Measurements from ENCODE around the gene NTF3.

NTF3 gene

DNA sequence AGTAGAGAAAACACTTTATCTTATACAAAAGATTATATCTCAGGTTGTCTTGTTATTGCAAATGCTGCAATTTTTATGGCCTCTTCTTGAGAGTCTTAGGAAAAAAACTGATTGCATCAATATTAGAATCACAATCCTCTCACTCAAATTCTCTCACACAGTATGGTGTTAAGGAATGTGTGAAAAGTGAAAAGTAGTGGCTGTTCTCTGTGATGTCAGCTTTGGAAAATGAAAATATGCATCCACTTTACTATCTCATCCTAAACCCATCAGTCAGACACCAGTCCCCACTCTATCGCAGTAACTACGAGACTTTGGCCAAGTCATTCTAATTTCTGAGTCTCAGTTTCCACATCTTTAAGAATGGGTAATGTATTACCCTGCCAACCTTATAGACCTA lies 32.6 kb upstream of the NTF3 start:
- TF ChIP-seq POLR2AphosphoS5 (IDR thresholded peaks at IDR 0.05; ENCODE audit: low read depth, low read length) (no peak), TAF1 (IDR thresholded peaks at IDR 0.05; ENCODE audit: borderline replicate concordance, insufficient read depth, low read length) (no peak), SIN3A (IDR thresholded peaks at IDR 0.05; ENCODE audit: borderline replicate concordance, insufficient read depth, low read length) (no peak), FOXP2 (optimal IDR thresholded peaks at IDR 0.05; ENCODE audit: borderline replicate concordance, extremely low read depth, extremely low read length, insufficient read depth) (no peak)
- TF ChIP-seq, protein P1, sequence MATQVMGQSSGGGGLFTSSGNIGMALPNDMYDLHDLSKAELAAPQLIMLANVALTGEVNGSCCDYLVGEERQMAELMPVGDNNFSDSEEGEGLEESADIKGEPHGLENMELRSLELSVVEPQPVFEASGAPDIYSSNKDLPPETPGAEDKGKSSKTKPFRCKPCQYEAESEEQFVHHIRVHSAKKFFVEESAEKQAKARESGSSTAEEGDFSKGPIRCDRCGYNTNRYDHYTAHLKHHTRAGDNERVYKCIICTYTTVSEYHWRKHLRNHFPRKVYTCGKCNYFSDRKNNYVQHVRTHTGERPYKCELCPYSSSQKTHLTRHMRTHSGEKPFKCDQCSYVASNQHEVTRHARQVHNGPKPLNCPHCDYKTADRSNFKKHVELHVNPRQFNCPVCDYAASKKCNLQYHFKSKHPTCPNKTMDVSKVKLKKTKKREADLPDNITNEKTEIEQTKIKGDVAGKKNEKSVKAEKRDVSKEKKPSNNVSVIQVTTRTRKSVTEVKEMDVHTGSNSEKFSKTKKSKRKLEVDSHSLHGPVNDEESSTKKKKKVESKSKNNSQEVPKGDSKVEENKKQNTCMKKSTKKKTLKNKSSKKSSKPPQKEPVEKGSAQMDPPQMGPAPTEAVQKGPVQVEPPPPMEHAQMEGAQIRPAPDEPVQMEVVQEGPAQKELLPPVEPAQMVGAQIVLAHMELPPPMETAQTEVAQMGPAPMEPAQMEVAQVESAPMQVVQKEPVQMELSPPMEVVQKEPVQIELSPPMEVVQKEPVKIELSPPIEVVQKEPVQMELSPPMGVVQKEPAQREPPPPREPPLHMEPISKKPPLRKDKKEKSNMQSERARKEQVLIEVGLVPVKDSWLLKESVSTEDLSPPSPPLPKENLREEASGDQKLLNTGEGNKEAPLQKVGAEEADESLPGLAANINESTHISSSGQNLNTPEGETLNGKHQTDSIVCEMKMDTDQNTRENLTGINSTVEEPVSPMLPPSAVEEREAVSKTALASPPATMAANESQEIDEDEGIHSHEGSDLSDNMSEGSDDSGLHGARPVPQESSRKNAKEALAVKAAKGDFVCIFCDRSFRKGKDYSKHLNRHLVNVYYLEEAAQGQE (IDR thresholded peaks at IDR 0.05; ENCODE audit: insufficient read depth in 1 of 2, low read depth in 2 of 2, low read length in 2 of 2) = no peak

DNA sequence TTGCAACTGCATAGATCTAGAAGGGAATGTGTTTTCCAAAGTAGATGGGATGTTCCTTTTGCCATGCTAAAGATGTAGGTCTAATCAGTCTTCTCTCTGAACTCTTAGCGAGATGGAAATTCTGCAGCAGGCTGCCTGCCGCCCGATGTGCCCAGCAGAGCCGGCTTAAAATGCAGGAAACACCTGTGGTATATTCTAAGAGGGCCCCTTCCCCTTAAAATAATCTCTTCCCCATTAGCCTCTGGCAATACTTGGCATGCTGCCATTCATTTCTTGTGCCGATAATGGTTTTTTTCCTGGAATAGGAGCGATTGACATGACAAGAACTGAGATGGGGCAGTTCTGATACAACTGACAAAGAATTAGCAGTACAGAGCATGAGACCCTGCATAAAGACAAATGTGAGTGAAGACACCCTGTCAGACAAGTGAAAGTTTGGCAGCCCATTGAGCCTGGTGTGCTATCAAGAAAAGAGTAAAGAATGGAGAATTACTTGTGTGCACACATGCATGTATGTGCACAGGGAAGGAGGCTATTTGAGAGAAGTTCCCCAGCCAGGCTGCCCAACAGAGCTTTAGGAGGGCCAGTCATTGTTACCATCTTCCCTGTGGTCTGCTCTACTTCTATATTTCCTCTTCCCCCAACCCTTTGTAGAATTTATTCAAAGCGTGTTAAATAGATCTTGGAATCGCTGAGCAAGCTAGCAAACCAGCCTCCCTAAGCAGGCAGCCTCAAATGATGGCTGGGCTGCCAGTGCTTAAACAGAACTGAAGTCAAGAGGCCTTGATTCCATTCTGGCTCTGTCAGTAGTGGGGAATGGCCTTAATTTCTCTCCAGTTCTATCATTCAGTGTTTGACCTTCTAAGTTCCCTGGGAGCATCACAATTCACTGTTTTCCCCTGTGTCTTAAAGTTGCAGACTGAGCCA lies 29.6 kb upstream of the NTF3 start:
- TF ChIP-seq TAF1 (IDR thresholded peaks at IDR 0.05; ENCODE audit: borderline replicate concordance, insufficient read depth, low read length) (no peak), SIN3A (IDR thresholded peaks at IDR 0.05; ENCODE audit: borderline replicate concordance, insufficient read depth, low read length) (no peak), POLR2AphosphoS5 (IDR thresholded peaks at IDR 0.05; ENCODE audit: low read depth, low read length) (no peak), FOXP2 (optimal IDR thresholded peaks at IDR 0.05; ENCODE audit: borderline replicate concordance, extremely low read depth, extremely low read length, insufficient read depth) (no peak)
- TF ChIP-seq, protein P1 (IDR thresholded peaks at IDR 0.05; ENCODE audit: insufficient read depth in 1 of 2, low read depth in 2 of 2, low read length in 2 of 2) = no peak

DNA sequence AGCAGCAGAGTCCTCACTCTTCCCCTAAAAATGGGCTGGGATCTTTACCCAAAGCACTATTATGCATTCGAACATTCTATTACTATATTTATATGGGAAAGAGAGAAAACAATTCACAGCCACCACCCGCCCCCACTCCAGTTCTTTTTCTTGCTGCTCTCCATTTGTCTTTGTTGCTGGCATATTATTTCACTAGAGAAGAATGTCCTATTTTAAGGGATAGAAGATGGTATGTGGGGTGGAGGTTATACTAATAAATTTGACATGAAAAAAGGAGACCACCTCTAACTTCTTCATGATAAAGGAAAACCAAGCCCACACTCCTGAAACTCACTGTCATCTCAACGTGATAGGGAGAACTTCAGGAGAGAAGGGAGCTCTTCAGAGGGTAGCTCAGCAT lies 28.5 kb upstream of the NTF3 start:
- TF ChIP-seq POLR2AphosphoS5 (IDR thresholded peaks at IDR 0.05; ENCODE audit: low read depth, low read length) = no peak
- no peak for TF ChIP-seq FOXP2 (optimal IDR thresholded peaks at IDR 0.05; ENCODE audit: borderline replicate concordance, extremely low read depth, extremely low read length, insufficient read depth)
- TF ChIP-seq SIN3A (IDR thresholded peaks at IDR 0.05; ENCODE audit: borderline replicate concordance, insufficient read depth, low read length) = no peak
- TF ChIP-seq TAF1 (IDR thresholded peaks at IDR 0.05; ENCODE audit: borderline replicate concordance, insufficient read depth, low read length) = no peak
- TF ChIP-seq, protein P1 (IDR thresholded peaks at IDR 0.05; ENCODE audit: insufficient read depth in 1 of 2, low read depth in 2 of 2, low read length in 2 of 2) = no peak

DNA sequence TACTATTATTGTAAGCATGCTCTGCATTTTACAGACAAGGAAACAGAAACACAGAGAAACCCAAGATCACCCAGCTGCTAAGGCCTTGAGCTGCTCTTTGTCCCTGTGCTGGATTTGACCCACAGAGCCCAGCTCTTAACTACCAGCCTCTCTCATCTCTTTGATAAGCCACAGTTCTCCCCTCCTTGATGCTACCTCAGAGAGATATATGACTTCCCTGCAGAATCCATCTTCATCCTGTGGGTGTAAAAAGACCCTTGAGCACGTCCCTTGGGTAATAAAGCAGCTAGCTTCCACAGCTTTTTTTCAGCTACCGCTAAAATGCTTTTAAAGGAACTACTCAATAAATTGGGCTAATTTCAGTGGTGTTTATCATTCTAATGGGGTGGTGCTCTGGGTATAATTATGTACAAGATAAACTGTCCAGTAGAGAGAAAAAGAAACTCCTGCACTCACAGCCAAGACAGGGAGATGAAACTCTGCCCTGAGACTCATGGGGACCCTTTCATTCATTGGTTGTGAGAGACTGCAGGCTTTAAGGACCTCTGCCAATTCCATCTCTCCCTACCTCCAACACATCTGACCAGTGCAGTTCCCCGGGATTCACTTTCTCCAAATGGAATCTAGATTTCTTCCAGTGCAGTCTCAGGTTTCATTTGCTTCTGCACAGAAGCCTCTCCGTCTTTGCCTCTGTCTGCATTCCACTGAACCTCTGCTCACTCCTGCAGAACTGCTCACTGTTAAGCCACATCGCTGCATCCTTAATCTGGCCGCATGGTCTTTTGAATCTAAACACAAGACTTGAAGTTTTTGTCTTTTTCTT lies 24.7 kb upstream of the NTF3 start:
- TF ChIP-seq FOXP2 (optimal IDR thresholded peaks at IDR 0.05; ENCODE audit: borderline replicate concordance, extremely low read depth, extremely low read length, insufficient read depth) (no peak), SIN3A (IDR thresholded peaks at IDR 0.05; ENCODE audit: borderline replicate concordance, insufficient read depth, low read length) (no peak)
- TF ChIP-seq, protein P1 (IDR thresholded peaks at IDR 0.05; ENCODE audit: insufficient read depth in 1 of 2, low read depth in 2 of 2, low read length in 2 of 2) = no peak

Measured in PFSK-1 (cell line).